HG02623 (cell line): ENCODE data around the gene OR6B1.
A peak's percentile ranks its signal among the peaks of the same experiment; 100 is the strongest.

Experiments used
- ATAC-seq: cut with Tn5 transposase; IDR thresholded peaks from one replicate; pipeline ENCODE4 v1.9.1; 2021; ENCODE audit warnings: moderate library complexity; ENCODE audit not compliant: unreplicated experiment

Gene OR6B1

DNA sequence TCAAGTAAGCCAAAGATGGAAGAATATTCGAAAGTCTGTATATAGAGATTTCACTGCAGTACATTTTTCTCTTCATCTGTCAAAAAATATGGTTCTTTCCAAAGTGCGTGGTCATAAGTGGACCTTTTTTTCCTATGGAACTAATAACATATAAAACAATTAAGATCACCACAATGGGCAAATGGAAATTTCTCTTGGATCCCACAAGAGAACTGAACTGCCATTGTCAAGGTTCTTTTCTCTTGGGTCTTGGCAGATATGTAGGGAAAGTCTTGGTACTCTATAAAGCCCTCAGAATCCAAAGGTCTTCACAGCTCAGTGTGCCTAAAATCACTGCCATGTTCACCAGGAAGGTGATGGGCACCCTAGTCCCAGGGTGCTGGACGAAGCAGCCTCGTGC, at the start of gene OR6B1:
TSS of gene OR6B1 (plus strand) at position 301 of the 400 bp plus-strand sequence. CDS start 3,677 bp downstream, outside the sequence.
- ATAC-seq = no peak

- no peak for ATAC-seq
These were observed 46.7 kb upstream of the OR6B1 start for GRCh38 chr7:143953421-143953820.

DNA sequence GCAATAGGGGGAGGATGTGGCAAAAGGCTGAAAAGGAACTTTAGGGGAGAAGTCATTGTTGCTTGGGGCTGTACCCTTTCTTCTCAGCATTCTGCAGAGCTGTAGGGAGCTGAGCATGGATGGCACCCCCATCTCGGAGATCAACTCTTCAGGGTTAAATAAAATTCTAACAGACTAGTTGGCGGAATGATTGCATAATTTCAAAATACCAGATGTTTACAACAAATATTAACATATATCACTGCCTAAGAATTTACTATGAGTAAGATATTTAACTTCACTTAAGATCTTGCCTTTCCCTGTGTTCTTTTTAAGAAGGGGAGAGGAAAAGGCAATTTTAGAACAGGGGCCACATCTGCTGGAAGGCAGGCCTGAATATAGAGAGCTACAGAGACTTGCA, 46.0 kb upstream of the OR6B1 start:
- ATAC-seq = no peak

GRCh38 chr7:143954544-143954943, 45.6 kb upstream of the OR6B1 start, which contains the start of gene OR2F1:
OR2F1 (plus strand) TSS chr7:143954844; CDS start chr7:143959971, 5,127 bp downstream.
- ATAC-seq = no peak

DNA sequence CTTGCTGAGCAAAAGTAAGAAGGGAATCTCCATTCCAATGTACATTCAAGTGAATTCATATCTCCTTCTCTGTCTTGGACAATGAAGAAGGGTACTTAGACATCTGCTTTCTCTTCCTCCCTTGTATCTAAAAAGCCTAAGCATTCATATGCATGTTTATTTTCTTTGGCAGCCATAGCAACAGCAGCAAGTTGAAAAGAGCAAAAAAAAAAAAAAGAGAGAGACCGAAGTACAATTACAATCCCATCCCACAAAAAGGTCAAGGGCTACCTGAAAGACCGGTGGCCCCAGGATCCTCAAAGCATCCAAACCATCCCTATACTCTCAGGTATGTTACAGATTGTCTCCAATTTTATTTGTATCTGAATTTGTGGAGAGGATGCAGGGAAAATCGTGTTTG, 41.3 kb upstream of the OR6B1 start:
- ATAC-seq = no peak

GRCh38 chr7:143960813-143961610, 39.1 kb upstream of the OR6B1 start:
- ATAC-seq = no peak

DNA sequence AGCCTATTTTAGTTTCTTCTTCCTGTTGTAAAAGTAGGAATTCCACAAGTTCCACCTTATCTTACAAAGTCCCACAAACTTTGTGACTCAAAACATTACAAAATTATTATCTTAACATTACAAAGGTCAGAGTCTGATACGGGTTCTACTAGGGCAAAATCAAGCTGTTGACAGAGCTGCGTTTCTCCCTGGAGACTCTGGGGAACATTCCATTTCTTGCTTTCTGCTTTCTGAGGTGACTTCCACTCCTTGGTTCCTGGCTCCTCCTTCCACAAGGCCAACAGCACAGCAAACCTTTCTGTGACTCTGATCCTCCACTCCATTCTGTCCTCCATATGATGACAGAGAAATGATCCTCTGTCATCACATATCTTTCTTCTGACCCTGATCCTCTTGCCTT, 34.8 kb upstream of the OR6B1 start:
- no peak for ATAC-seq

DNA sequence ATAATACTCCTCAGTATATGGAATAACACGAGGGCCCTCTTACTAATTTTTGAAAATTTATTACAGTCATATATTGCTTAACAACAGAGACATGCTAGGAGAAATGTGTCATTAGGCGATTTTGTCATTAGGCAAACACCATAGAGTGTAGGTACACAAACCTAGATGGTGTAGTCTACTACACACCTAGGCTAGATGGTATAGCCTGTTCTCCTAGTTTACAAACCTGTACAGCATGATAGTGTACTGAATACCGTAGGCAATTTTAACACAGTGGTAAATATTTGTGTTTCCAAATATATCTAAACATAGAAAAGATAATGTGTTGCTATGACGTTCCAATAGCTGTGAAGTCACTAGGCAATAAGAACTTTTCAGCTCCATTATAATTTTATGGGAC, 32.7 kb upstream of the OR6B1 start:
- no peak for ATAC-seq

GRCh38 chr7:143973870-143974416, 26.2 kb upstream of the OR6B1 start:
- no peak for ATAC-seq

GRCh38 chr7:143974459-143974858, 25.7 kb upstream of the OR6B1 start:
- ATAC-seq = no peak

- ATAC-seq = no peak
These were observed 24.5 kb upstream of the OR6B1 start for GRCh38 chr7:143975617-143976016.

DNA sequence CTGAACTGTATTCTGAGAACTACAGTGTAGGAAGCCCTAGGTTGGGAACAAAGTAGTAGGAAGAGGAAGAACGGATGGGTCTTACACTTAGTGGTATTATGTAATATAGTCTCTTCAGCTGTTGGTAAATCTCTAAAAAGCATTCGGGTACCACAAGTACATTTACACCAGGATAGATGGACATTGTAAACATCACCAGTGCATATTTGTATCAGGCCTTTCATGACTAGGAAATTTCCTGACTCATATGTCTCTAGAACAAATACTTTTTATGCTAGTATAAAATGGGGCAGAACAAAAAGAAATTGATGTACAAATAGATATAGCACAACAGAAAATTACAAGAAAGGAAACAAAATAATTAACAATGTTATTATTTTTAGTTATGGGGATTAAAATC, 21.5 kb upstream of the OR6B1 start:
- no peak for ATAC-seq

DNA sequence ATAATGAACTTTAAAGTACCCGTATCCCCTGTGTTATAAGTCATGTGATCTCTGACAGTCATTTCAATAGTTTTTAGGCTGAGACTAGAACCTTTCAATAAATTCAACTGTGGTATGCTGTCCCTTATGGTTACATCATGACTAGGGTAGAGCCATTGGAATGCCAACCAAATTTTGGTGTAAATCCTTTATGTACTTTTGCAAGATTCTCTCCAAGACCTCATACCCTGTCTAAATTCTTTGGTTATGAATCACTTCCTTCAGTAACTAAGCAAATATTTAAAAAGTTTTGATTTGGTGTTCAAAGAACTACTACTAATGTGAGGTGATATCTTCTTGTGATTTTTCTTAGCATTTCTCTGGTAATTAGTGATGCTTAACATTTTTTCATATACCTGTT, 20.8 kb upstream of the OR6B1 start:
- no peak for ATAC-seq

DNA sequence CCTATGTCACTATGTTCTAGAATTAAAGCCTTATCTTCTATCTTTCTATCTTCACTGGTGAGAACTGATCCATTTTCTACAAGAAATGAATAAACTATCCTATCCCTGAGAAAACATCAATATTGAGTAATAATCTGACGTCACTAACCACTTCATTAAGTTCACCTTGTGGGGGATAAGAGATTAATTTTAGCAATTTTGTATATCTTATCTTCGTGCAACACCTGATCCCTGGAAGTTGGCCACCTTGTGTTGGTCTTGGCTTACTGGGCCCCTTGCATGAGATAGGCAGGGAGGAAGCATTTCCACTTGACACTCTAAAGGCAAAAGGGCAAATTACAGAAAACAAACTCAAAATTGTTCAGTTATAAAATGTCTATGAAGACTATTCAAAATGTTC, 20.1 kb upstream of the OR6B1 start:
- ATAC-seq = no peak

DNA sequence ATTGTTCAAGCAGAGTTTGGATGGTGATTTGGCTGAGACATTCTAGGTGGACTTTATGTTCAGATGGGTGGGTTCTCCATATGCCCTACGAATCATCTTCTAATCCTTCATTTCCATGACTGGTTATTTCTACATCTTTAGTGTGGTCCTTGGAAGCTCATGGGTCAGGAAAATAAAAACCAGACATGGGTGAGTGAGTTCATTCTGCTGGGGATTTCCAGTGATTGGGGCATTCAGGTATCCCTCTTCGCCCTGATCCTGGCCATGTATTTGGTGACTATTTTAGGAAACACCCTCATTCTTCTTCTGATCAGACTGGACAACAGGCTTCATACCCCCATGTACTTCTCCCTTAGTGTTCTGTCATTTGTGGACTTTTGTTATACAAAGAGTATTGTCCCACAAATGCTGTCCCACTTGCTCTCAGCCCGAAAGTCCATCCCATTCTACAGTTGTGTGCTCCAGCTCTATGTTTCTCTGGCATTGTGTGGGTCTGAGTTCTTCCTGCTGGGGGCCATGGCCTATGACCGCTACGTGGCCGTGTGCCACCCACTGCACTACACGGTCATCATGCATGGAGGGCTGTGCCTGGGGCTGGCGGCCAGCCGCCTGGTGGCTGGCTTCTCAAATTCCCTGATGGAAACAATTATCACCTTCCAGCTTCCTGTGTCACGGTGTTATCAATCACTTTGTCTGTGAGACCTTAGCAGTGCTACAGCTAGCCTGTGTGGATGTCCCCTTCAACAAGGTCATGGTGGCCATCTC, 19.2 kb upstream of the OR6B1 start:
- no peak for ATAC-seq

DNA sequence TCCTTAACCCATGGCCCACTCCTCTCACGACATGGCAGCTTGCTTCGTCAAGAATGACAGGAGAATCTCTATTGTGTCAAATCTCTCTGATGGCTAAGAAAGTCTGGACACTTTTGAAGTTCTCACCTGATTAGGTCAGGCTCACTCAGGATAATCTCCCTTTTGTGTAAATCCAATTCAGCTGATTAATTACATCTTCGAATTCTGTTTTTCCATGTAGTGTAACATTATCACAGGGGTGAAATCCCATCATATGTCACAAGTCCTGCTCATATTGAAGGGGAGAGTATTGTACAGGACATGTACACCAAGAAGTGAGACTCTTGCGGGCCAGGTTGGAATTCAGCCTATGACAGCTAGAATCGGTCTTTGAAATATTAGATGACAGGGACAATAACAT, 16.2 kb upstream of the OR6B1 start:
- no peak for ATAC-seq

DNA sequence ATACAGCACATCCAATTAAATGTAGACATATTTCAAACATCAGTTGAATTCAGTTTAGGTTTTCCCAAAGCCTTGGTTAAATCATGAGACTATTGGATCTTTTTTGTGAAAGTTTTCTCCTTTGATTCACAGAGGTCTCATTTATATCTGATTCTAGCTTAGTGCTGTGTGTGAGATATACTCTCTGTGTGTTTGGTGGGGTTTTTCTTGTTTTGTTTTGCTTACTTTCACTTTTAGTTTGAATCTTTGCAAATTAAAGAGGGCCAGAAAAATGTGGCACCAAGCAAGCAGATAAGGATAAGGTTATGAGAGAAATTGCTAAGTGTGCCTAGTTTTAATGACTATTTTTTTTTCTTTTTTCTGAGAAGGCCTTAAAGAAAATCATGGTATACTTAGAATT, 12.6 kb upstream of the OR6B1 start:
- peak; percentile 55 for ATAC-seq

GRCh38 chr7:143988976-143989745, 11.0 kb upstream of the OR6B1 start:
- no peak for ATAC-seq

GRCh38 chr7:143992670-143993069, 7.5 kb upstream of the OR6B1 start:
- no peak for ATAC-seq

GRCh38 chr7:143993924-143994323, 6.2 kb upstream of the OR6B1 start:
- no peak for ATAC-seq

- no peak for ATAC-seq
These were observed 1.4 kb downstream of the OR6B1 start for GRCh38 chr7:144001543-144001942.
